C1 segment of cervical spinal cord (tissue), 14 donors: Measurements from ENCODE around the gene PATL2.
A peak's percentile ranks its signal among the peaks of the same experiment; 100 is the strongest.
"Not testable (repeated sequence)": the region's sequence is repeated elsewhere in the genome, so short reads cannot be mapped to it uniquely, and the experiment has no call there.

ENCODE experiments used
- DNase-seq, 14 donors: peaks; one replicate each; lab custom pipeline; 2025; lab: John Stamatoyannopoulos, UW

PATL2 gene

DNA sequence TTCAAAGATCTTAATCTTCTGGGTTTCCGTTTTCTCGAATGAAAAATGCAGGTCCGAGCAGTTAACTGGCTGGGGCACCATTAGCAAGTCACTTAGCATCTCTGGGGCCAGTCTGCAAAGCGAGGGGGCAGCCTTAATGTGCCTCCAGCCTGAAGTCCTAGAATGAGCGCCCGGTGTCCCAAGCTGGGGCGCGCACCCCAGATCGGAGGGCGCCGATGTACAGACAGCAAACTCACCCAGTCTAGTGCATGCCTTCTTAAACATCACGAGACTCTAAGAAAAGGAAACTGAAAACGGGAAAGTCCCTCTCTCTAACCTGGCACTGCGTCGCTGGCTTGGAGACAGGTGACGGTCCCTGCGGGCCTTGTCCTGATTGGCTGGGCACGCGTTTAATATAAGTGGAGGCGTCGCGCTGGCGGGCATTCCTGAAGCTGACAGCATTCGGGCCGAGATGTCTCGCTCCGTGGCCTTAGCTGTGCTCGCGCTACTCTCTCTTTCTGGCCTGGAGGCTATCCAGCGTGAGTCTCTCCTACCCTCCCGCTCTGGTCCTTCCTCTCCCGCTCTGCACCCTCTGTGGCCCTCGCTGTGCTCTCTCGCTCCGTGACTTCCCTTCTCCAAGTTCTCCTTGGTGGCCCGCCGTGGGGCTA is at the start of gene PATL2, which contains the start of gene B2M:
Gene PATL2 (minus strand): TSS at position 228 of the 647 bp plus-strand sequence. CDS start 34,833 bp downstream, outside the sequence.
Gene B2M (plus strand): TSS at position 422 of the 647 bp plus-strand sequence. CDS start 30 bp downstream, at position 452.
- DNase-seq: peak; percentile 55 to 95 (median 92)

DNA sequence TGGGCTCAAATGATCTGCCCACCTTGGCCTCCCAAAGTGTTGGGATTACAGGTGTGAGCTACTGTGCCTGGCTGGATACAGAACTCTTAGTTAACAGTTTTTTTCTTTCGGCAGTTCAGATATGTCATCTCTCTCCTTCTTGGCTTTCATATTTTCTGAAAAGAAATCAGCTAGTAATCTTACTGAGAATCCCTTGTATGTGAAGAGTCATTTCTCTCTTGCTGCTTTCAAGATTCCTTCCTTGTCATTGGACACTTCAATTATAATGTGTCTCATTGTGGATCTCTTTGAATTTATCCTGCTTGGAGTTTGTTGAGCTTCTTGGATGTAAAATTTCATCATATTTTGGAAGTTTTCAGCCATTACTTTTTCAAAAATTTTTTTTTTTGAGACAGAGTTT is 42.2 kb upstream of the PATL2 start:
- DNase-seq: no peak

DNA sequence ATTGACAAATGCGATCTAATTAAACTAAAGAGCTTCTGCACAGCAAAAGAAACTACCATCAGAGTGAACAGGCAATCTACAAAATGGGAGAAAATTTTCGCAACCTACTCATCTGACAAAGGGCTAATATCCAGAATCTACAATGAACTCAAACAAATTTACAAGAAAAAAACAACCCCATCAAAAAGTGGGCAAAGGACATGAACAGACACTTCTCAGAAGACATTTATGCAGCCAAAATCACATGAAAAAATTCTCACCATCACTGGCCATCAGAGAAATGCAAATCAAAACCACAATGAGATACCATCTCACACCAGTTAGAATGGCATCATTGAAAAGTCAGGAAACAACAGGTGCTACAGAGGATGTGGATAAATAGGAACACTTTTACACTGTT is 32.3 kb upstream of the PATL2 start:
- DNase-seq: not testable (repeated sequence)

DNA sequence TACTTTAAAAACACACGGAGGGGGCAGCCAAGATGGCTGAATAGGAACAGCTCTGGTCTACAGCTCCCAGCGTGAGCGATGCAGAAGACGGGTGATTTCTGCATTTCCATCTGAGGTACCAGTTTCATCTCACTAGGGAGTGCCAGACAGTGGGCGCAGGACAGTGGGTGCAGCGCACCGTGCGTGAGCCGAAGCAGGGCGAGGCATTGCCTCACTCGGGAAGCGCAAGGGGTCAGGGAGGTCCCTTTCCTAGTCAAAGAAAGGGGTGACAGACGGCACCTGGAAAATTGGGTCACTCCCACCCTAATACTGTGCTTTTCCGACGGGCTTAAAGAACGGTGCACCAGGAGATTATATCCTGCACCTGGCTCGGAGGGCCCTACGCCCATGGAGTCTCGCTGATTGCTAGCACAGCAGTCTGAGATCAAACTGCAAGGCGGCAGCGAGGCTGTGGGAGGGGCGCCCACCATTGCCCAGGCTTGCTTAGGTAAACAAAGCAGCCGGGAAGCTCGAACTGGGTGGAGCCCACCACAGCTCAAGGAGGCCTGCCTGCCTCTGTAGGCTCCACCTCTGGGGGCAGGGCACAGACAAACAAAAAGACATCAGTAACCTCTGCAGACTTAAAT is 28.2 kb upstream of the PATL2 start:
- not testable (repeated sequence) for DNase-seq

DNA sequence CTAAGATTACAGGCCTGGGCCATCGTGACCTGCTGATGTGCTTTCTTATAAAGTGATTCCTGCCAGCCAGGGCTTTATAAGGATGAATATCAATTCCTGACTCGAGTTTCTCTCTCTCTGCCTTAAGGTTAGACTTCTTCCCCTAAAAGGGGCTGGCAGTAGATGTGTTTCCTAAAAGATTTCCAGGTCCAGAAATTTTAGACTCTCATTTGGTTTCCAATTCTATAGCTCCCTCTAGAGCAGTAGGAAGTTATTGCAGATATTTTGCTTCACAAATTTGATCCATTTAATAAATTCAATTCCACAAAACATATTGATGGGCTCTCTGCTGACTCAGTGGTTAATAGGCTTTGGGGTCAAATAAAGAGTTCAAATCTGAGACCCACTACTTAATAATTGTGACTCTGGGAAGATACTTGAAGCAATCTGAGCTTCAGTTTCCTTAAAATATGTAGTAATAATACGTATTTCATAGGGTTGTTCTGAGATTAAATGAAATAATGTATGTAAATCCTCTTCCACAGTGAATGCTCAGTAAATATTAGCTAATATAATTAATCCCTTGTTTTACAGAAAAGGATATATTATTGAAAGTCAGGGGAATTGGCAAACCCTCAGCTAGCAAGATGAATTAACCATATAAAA is 27.3 kb upstream of the PATL2 start:
- DNase-seq: no peak

DNA sequence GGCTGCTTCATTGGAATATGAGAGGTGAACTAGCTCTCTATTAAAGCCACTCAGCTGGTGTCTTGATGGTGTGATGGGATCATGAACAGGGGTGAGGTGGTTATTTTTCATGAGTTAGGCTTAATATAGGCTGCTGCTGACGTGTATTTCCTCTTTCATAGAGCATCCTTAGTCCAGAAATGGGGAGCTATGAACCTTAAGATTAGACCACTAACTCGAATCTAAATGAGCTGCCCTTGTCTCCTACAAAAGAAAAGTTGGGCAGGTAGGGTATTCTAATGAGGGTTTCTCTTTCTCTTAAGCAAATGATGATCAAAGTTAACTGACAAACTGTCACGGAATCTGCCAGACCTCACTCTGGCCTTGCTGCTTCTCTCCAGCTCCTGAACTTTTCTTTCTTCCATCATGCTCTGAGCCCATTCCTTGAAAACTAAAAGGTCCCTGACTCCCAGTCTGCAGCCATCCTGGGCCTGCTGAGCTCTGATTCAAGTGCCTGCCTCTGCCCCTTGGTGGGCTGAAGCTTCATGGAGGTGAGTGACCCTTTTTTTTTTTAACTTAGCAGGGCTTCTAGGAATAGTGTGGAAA is 25.1 kb upstream of the PATL2 start, which contains the start of gene TRIM69:
Gene TRIM69 (plus strand): TSS at position 348 of the 585 bp plus-strand sequence. CDS start 177 bp downstream, at position 525.
- no peak for DNase-seq

DNA sequence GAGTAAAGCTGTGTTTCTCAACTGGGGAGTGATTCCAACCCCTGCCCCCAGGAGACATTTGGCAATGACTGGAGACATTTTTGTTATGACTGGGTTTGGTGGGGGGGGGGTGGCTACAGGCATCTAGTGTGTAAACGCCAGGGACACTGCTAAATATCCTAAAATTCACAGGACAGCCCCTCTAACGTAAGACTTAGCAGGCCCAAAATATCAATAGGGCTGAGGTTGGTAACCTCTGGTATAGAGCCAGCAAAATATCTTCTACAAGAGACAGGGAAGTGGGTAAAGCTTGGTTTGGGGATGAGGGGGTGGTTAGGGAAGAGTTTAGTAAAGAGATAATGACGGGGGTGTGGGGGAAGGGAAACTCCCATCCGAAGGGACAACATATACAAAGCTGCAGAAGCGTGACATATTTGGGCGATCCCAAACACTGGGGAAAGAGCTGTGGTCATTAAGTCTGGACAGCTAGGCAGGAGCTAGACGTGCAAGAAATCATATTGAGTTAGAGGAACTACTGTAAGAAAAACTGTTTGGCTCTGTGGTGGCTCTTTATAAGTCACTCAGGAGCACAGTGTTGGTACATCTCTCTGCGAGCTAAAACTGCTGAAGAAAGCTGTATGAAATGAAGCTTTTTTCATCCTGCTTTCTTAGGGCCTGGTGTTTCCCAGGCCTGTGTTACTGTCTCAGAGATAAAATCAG is 24.5 kb upstream of the PATL2 start:
- DNase-seq: no peak

DNA sequence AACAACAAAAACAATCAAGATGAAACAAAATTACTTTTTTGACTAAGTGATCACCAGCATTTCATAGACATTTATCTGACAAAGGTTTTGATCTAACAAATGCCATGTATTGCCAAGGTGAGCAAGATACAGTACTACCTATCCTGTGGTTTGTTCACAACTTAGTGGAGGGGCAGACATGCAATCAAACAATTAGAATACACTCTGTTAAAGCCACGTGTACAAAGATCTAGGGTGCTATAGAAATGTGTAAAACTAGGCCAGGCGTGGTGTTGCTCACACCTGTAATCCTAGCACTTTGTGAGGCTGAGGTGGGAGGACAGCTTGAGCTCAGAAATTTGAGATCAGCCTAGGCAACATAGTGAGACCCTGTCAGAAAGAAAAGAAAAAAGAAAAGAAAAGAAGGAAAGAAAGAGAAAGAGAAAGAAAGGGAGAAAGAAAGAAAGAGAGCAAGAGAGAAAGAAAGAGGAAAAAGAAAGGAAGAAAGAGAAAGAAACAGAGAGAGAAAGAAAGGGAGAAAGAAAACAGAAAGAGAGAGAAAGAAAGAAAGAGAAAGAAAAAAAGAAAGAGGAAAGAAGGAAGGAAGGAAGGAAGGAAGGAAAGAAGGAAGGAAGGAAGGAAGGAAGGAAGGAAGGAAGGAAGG is 23.8 kb upstream of the PATL2 start:
- no peak for DNase-seq

DNA sequence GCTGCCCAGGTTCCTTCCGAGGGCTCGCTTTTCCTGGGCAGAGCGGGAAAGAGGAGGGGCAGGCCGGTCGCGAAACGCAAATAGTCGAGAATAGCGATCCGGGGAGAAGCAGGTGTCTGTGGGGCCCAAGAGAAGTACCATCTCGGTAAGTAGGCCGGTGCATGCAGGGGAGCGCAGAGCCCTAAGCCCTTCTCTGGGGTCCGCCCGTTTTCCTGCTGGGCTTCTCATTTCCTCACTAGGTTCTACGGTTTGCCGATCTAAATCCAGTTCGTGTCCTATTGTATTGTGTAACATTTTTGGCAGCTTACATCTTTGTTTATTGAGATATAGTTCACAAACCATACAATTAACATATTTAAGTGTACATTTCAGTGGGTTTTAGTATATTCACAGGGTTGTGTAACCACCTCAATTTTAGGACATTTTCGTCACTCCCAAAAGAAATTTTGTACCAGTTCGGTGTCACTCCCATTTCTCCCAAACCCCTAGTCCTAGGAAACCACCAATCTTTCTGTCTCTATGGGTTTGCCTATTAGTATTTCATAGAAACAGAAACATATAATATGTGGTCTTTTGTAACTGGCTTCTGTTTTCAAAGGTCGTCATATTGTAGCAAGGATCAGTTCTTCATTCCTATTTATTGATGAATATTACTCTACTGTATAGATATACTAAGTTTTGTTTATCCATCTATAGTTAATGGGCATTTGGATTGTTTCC is 18.4 kb upstream of the PATL2 start:
- peak in 6 of 14 donors; percentile 46 to 80 (median 70) for DNase-seq

DNA sequence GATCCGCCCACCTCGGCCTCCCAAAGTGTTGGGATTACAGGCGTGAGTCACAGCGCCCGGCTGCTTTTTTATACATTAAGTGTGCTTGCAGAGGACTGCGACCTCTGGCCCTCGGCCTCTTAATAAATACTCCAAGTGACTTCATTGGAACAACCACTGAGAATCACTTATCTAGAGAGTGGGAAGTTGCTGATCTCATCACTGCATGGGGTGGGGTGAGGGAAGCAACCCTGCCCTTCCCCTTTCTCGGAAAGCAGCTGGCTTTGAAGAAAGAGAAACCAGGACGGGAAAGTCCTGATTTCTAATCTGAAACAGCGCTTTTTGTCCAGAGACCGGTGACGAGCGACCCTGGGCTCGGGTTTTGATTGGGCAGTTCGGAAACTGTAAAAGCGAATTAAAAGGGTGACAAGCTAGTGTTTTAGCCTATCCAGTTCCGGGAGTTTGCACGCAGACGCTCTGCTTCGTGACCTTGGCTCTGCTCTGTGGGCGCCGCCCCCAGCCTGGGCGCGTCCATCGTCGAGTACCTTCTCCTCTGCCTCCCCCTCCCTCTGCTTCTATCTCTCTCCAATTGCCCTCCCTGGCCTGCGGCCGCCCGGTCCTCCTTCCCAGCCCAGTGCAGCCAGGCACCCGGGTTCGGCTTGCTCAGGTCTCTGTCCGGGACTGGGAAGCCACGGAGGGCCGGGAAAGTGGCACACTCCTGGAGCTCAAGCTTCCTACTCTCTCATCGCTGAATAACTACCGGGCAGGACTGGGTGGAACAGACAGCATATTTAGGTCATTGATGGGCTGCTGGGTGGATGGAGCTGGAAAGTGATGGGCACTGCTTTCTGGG is 17.7 kb upstream of the PATL2 start:
- DNase-seq: peak; percentile 80 to 99 (median 93)

DNA sequence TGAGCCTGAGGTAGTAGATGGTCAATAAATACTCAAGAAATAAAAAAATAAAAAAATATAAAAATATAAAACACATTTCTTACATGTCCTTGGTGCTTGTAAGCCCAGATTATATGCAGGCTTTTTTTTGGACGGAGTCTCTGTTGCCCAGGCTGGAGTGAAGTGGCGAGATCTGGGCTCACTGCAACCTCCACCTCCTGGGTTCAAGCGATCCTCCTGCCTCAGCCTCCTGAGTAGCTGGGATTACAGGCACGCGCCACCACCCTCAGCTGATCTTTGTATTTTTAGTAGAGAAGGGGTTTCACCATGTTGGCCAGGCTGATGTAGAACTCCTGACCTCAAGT is 17.1 kb upstream of the PATL2 start:
- DNase-seq: not testable (repeated sequence)

DNA sequence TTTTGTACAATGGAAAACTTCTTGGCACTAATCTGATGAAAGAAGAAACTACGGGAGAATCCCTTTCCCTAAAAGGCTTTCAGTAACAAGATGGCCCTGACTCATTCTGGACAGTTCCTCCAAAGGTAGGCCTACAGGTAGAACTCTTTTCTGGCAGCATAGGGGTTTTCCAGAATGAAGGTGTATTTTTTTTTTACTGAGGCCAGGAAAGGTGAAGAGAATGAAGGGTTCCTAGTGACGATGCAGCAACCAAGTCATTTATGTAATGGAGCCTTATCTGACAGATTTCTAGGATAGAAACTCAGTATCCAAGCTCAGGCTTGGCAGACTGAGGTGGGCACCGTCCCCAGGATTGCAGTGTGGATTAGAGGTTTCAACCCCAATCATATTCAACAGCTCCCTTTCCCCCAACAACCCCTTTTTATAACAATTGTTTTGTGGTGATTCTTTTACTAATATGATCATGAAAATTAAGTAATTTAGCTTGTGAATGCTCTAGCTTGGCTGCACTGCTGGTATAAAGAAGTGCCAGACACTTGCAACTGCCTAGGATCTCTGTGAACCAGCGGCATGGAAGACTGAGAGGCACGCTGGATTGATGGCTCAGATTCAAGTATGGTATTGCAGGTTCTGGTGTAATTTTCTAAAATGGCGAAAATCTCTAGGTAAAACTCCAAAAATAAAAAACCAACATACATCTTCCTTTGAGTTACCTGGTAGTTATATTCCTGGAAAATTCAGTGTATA is 16.5 kb upstream of the PATL2 start:
- DNase-seq: no peak

DNA sequence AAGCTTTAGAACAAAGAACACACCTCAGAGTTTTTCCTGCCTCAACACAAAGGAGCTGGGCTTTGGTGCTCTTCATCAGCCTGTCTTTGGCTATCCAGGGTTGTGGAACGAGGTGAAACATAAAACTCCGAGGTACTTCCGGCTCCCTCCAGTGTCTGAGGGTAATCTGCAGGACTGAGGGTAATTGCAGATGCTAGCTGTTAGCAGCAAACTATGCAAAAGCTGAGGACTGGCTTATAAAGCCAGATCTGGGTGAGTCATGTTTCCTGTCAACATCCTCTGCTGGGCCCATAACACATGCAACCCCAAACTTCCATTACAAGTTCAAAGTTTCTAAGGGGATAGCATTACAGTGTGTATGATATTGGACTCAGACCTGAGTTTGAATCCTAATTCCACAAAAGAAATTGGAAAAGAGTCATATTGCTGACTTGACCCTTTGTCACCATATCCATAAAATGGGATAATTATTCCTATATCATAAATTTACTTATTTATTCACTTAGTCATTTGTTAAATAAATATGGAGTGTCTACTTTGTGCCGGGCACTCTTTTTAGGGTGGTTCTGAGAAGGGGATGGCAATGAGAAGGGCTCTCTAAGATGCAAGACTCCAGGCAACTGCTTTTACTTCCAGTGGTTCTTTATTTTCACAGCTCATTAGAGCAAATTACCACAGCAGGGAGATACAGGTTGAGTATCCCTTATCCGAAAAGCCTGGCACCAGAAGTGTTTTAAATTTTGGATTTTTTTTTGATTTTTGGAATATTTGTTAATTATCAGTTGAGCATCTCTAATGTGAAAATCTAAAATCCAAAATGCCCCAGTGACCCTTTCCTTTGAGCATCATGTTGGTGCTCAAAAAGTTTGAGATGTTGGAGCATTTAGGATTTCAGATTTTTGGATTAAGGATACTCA is 15.7 kb upstream of the PATL2 start:
- peak in 1 of 14 donors; percentile 19 for DNase-seq

DNA sequence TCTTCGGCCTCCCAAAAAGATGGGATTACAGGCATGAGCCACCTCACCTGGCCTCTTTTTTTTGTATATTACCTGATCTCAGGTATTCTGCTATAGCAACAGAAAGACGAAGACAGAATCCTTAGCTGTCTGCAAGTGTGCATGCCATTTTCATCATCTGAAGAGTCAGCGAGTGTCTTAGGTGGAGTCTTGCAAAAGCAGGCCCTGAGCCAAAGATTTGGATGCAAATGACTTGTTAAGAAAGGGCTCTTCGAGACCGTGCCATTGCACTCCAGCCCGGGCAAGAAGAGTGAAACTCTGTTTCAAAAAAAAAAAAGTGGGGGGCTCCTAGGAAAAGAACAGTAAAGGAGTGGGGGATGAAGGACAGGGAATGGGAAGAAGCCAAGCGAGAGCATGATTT is 15.0 kb upstream of the PATL2 start:
- DNase-seq: no peak

DNA sequence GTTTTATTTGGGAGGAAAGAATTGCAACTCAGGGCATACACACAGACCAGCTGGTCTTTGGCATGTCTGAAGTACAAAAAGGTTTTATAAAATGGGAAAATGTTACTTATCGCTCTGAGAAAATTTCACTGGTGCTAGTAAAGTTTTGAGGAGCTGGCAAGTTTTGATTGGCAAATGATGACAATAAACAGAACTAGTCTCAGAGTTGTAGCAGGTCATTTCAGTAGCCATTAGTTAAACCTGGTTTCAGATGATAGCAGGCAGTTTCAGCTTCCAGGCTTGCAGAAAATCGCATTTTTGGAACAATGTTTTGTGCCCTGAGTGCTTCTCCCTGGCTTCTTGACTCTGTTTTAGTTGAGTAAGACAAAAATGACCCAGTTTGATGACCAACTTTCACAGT is 10.9 kb upstream of the PATL2 start:
- DNase-seq: no peak

DNA sequence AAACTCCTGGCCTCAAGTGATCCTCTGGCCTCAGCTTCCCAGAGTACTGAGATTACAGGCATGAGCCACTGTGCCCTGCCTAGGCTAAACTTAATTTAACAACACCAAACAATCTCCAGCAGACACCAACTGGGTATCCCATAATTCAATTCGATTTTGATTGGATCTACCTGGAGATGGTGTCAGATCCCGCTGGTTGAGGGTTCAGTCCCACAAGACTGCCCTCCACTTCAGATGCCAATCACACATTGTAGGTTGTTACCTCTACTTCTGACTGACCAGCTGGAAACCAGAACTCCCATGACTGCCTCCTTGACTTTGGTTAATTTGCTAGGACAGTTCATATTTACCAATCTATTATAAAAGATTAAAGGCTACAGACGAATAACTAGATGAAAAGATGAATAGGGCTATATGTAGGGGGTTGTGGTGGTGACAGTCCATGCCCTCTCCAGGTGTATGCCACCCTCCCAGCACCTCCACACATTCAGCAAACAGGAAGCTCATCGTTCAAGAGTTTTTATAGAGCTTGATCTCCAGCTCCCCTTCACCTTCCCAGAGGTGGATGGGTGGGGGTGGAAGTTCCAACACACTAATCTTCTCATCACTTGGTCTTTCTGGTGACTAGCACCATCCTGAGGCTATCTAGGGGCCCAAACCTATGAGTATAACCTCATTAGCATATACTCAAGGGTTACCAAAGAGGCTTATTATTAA is 9.5 kb upstream of the PATL2 start:
- DNase-seq: no peak

DNA sequence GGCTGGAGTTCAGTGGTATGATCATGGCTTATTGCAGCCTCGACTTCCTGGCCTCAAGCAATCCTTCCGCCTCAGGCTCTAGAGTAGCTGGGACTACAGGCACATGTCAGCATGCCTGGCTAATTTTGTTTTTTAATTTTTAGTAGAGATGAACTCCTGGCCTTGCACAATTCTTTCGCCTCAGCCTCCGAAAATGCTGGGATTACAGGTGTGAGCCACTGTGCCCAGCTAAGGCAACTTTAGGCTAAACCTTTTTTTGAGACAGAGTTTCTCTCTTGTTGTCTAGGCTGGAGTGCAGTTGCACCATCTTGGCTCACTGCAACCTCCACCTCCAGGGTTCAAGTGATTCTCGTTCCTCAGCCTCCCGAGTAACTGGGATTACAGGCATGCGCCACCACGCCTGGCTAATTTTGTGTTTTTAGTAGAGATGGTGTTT is 8.9 kb upstream of the PATL2 start:
- not testable (repeated sequence) for DNase-seq
